Mammary epithelial cell (primary cell): ENCODE measurements around the gene IGBP1.

ENCODE experiments used
- CTCF ChIP-seq, 2 donors: IDR thresholded peaks in 1 of 2; conservative IDR thresholded peaks in 1 of 2; 2 replicates each; pipeline ENCODE4 v1.5.1; 2011 to 2012; ENCODE audit warnings: inconsistent platforms in 2 of 2, low read length in 2 of 2, mild to moderate bottlenecking in 2 of 2, control low read depth in 1 of 2, low read depth in 1 of 2; ENCODE audit not compliant: insufficient read depth in 1 of 2; ENCODE audit errors: extremely low read depth in 1 of 2
- EZH2 ChIP-seq: IDR thresholded peaks from 2 replicates; pipeline ENCODE4 v1.6.1; 2012; ENCODE audit warnings: low read length, inconsistent platforms, borderline replicate concordance

GRCh38 chrX:70176938-70177533 lies 43.8 kb downstream of the IGBP1 start, which contains the start of gene DGAT2L6:
- no peak for TF ChIP-seq EZH2
- TF ChIP-seq CTCF (conservative IDR thresholded peaks at IDR 0.05 in 1 of 2, IDR thresholded peaks at IDR 0.05 in 1 of 2; ENCODE audit: extremely low read depth in 1 of 2, insufficient read depth in 1 of 2, low read depth in 1 of 2, low read length in 2 of 2), result no peak
